Measurements from ENCODE around the gene MAPRE2.
"Not testable (repeated sequence)": the region's sequence is repeated elsewhere in the genome, so short reads cannot be mapped to it uniquely, and the experiment has no call there.

MAPRE2 gene

DNA sequence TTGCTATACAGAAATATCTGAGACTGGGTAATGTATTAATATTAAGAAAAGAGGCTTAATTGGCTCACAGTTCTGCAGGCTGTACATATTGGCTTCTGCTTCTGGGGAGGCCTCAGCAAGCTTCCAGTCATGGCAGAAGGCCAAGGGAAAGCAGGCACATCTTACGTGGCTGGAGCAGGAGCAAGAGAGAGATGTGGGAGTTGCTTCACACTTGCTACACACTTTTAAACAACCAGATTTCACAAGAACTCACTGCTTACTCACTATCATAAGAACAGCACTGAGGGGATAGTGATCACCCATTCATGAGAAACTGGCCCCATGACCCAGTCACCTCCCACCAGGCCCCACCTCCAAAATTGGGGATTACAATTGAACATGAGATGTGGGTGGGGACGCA is 50.6 kb downstream of the MAPRE2 start:
- DNase-seq (ENCODE audit: low spot score), result no peak

DNA sequence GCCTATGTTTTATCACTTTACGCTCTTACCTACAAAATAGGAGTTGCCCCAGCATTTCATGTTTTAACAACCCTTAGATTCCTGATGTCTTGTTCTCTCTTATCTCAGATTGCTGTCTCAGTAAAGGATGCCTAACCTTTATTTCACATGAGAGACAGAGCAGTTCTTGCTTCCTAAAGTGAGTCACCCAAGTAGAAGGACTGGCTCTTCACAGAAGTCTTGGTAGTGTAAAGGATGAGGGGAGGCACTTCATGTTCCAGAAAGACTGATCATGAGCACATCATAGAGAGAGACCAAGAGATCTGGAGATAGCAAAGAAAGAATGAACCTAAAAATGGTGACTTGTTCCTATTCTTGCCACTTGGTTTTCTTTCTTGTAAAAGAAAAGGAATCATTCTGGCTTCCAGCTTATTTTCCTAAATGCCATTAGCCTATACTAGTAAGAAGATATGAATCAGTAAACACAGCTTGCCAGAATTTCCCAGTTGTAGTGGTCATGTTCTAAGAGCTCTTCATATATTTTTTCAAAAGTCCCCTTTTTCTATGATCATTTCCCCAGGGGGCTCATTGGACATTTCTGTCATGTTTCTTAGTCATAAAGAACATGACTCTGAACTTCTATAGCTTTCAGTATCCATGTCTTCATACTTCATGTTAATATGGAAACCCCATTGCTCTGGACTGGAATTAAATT is 54.9 kb downstream of the MAPRE2 start:
- DNase-seq (ENCODE audit: low spot score), result no peak

- no peak for DNase-seq (ENCODE audit: low spot score)
These were observed 55.4 kb downstream of the MAPRE2 start for GRCh38 chr18:35096677-35097011.

- no peak for DNase-seq (ENCODE audit: low spot score)
These were observed 56.0 kb downstream of the MAPRE2 start for GRCh38 chr18:35097195-35097594.

DNA sequence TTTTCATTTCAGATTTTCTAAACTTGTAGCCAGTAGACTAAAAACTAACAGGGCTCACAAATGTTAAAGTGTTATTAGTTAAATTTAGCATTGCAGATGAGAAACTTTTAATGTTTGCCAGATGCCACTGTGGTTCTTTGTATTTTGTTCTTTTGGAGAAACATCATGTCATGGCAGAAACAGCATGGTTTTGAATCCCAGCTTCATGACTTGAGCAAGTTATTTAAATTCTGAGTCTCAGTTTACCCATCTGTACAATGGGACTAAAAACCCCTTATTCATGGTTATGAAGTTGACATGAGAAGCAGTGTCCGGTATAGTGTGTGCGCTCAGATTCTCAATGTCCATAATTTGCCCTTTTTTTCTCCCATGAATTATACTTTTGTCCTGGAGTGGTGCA is 56.5 kb downstream of the MAPRE2 start:
- DNase-seq (ENCODE audit: low spot score), result no peak

GRCh38 chr18:35099911-35100310 is 58.7 kb downstream of the MAPRE2 start:
- no peak for DNase-seq (ENCODE audit: low spot score)

GRCh38 chr18:35104391-35105051 is 63.3 kb downstream of the MAPRE2 start:
- DNase-seq (ENCODE audit: low spot score), result no peak

DNA sequence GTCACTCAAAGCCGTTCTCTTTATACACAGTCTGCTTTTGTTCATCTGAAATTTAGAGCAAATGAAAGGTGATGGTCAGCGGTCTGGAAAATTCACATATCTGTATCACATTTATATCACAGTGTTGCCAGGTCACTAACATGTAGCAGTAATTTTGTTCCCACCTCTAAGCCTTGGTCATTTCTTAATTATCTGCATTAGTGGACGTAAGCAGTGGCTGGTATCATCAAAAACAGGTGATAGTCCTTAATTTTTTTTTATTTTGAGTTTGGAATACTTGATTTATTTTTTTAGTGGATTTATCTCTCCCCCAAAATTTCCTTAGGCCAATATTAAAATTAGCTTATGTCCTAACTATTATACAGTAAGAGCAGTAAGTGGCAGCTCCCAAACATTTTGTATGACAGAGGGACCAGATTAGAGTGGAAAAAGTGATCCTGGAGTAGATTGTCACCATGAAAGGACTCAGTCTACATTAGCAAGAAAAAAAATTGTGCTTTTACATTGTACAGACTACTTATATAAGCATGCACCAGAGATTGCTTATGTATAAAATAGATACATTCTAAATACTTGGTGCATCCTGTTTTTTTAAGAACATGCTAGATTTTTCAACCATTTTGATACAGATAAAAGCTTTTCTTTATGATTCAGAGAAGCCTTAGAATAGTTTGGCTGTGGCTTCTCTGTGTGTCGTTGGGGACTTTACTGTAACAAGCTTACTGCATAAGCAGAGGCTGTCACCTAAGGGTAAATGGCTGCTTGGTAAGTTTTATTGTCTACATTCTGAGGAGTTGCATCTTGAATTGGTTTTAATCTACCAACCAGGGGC is 65.0 kb downstream of the MAPRE2 start:
- no peak for DNase-seq (ENCODE audit: low spot score)

- no peak for DNase-seq (ENCODE audit: low spot score)
These were observed 65.6 kb downstream of the MAPRE2 start for GRCh38 chr18:35106845-35107148.

- DNase-seq (ENCODE audit: low spot score), result no peak
These were observed 66.0 kb downstream of the MAPRE2 start for GRCh38 chr18:35107216-35107615.

DNA sequence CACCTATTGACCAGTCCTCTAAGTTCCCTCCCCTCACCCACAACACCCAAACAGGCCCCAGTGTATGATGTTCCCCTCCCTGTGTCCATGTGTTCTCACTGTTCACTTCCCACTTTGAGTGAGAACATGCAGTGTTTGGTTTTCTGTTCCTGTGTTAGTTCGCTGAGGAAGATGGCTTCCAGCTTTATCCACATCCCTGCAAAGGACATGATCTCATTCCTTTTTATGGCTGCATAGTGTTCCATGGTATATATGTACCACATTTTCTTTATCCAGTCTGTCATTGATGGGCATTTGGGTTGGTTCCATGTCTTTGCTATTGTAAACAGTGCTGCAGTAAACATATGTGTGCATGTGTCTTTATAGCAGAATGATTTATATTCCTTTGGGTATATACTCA is 66.9 kb downstream of the MAPRE2 start:
- not testable (repeated sequence) for DNase-seq (ENCODE audit: low spot score)

DNA sequence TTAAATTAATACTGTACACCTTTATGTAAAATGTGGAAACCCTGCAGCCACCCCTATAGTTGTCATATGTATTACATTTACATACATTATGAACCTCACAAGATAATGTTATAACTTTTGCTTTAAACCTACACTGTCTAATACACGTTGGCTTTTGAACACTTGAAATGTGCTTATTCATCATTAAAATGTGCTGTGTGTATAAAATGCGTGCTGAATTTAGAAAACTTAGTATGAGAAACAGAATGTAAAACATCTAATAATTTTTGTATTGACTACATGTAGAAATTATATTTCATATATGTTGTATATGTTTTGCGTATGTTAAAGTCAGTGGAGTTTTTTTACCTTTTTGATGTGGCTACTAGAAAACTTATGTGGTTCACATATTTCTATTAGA is 68.8 kb downstream of the MAPRE2 start:
- DNase-seq (ENCODE audit: low spot score), result no peak

DNA sequence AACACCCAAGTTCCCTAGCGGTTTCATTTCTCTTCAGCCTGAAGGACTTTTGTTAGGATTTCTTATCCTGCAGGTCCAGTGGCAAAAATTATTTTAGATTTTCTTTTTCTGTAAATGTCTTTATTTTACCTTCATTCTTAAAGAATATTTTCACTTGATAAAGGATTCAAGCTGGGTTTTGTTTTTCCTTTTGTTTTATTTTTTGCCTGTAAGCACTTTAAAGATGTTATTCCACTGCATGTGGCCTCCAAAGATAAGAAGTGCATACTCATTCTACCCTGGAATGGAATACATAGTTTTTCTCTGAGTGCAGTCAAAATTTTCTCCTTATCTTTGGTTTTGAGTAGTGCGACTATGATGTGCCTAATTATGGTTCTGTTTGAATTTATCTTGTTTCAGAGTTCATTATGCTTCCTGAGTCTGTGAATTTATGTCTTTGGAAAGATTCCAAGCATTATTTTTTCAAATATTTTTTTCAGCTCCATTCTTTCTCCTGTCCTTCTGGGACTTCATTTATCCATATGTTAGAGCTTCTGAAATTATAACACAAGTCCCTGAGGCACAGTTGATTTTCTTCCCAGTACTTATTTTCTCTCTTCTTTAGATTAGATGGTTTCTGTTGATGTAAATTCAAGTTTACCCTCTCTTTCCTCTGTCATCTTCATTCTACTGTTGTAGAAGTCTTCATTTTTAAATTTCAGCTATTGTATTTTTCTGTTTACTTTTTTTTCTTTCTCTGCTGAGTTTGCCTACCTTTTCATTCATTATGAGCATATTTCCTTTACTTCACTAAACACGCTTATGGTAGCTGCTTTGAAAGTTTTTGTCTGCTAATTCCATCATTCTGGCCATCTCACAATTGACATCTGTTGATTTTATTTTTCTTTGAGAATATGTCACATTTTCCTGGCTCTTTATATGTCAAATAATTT is 69.6 kb downstream of the MAPRE2 start:
- no peak for DNase-seq (ENCODE audit: low spot score)

- no peak for DNase-seq (ENCODE audit: low spot score)
These were observed 71.5 kb downstream of the MAPRE2 start for GRCh38 chr18:35112696-35113095.

GRCh38 chr18:35114305-35114704 is 73.1 kb downstream of the MAPRE2 start:
- no peak for DNase-seq (ENCODE audit: low spot score)

DNA sequence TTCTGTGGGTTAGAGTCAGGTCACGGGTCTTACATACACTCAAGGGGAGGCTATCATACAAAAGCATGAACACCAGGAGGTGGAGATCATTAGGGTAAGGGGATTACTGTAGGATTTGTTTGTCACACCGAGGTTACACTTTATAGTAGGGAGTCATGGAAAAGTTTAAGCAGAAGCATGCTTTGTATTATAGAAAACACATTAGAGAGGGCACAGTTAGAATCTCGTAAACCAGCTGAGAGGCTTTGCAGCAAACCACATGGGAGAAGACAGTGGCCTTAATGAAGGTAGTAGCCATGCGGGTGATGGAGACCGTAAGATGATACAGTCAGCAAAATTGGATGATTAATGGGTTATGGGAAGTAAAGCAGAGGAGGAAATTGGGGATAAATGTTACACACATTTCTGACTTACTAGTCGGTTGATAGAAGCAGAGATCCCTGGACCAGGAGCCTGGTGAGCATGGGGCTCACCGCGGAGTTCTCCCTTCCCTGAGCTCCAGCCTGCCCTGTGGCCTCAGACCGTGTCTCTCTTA is 75.6 kb downstream of the MAPRE2 start:
- no peak for DNase-seq (ENCODE audit: low spot score)

- DNase-seq (ENCODE audit: low spot score), result no peak
These were observed 76.2 kb downstream of the MAPRE2 start for GRCh38 chr18:35117372-35117771.

DNA sequence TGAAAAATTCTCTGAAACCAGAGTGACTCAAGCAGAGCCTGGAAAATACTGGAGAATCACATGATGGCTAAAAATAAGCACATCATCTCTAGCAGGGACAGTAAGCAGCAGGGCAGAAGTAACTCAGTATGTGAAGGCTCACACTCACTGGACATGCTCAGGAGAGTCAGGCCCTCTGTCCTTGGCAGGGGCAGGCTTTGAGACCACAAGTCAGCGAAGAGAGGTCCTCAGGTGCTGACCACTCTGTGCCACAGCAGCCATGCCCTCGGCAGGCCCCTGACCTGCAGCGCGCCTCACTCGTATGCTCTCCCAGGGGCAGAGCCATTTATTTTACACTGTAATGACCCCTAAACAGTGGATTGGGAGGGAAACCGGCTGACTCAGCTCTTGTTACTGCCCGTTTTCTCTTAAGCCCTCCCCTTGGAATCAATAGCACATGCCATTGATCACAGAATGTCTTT is 76.8 kb downstream of the MAPRE2 start:
- no peak for DNase-seq (ENCODE audit: low spot score)

DNA sequence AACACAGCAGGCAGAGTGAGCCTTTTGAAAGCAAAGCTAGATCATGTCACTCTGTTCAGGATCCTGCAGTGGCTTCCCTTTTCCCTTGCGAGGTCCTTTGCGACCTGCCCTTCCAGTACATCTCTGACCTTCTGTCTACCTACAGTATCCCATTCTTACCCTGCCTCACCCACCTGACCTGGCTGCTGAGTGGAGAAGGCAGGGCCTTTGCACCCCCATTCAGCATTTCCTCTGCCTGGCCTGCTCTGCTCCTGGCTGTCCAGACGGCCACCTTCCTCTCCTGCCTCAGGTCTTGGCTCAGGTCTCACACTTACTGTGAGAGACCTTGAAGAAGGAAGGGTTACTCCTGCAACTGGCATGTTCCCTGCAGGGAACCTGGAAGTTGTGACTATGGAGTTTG is 77.4 kb downstream of the MAPRE2 start:
- no peak for DNase-seq (ENCODE audit: low spot score)

DNA sequence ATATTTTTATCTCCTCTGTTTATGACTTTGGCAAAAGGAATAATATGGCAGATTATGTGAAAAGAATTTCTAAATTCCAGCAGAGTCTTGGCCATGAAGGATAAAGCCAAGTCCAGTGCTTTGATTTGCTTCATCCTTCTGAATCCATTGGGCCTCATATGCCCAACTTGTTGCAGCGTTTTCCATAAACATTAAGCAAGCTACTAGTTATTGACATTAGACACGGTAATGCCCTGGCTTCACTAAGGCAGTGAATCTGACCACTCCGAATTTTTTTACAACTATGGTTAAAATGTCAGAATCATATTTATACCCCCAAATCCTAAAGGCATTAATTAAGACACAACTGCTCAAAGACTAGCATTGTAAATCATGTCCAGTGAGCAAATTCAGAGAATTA is 79.8 kb downstream of the MAPRE2 start:
- no peak for DNase-seq (ENCODE audit: low spot score)

DNA sequence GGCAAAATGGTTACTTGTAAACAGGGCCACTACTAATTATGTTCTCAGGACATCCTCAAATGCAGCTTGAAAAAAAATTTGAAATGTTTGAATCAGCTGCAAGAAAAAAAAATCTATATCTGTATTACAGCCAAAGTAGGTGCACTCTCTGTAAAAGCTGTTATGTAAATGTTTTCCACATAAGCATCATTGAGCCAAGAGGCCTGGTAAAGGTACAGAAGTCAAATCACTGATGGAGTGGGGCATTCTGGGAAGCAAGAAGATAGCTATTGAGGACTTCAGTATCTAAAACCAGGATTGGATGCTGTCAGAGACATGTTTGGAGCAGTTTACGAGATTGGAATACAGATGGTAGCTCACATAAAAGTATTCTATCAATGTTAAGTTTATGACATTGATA is 80.3 kb downstream of the MAPRE2 start:
- DNase-seq (ENCODE audit: low spot score), result no peak
